ENCODE data around the gene USP12. TPM values are rescaled to one million over a fixed set of nuclear protein-coding genes. Genes with fewer than 3 reads are reported as not detected.

USP12 gene
- total RNA-seq, 4 donors from 2014 or later, result 22.5 to 42.3 (median 31.4) TPM

DNA sequence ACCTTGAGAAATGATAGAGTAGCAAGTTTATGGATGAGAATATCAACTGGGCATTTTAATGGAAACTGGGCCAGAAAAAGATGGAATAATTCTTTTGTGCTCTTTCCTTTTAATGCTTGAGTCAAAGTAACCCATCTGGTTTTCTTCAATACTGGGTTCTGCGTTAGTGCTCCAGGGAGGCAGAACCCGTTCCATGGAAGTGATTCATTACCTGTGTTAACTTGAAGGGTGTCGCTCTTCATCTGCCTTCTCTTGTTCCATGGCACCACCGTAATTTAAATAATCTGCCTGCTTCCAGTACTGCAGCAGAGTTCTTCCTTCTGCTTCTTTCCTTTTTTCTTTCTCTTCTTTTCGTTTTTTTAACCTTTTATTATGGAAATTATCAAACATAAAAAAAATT lies 14.7 kb upstream of the USP12 start:
- no peak for TF ChIP-seq CTCF (IDR thresholded peaks at IDR 0.05)
- DNase-seq (ENCODE audit: low spot score) (no peak), ATAC-seq (ENCODE audit: low FRiP score) (no peak)

- no peak for ATAC-seq (ENCODE audit: low FRiP score)
- no peak for DNase-seq (ENCODE audit: low spot score)
- no peak for TF ChIP-seq CTCF (IDR thresholded peaks at IDR 0.05)
Measured at GRCh38 chr13:27183561-27184147, 12.0 kb upstream of the USP12 start.

DNA sequence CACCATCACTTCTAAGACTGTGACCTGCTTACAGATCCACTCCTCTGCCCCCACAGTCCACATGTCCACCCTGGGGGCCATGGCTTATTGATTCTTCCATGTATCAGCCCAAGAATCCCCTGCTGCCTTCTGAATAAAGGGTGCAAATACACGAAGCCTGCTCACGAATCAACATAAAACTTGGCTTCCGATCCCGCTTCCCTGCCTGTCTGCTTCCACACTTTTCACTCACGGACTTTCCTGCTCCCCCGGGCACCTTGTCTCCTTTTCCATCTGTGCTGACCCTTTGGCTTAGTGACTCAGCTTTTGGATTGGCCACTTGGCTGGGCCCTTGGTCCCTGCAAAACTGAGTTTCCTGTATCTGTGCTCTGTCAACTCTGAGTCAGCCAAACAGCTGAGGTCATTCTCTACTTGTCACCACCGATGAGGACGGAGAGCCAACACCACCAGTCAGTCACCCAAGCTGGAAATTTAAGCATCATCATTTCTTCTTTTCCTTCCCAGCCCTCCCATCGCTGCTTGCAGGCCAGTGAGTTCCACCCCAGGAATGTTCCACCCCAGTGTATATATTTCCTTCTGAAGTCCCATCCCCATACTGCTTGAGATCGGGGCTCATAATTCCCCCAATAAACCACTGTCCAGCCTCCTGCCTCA lies 11.4 kb upstream of the USP12 start:
- no peak for TF ChIP-seq CTCF (IDR thresholded peaks at IDR 0.05)
- DNase-seq (ENCODE audit: low spot score), result no peak
- ATAC-seq (ENCODE audit: low FRiP score), result peak; percentile 86

DNA sequence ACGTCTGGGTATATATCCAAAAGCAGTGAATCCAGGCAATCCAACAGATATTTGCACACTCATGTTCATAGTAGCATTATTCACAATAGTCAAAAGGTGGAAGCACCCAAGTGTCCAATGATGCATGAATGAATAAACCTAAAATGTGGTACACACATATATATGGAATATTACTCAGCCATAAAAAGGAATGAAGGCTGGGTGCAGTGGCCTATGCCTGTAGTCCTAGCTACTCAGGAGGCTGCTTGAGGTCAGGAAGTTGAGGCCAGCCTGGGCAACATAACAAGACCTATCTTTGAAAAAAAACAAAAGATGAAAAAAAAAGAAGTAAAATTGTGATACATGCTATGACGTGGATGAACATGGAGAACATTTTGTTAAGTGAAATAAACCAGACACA lies 10.4 kb upstream of the USP12 start:
- ATAC-seq (ENCODE audit: low FRiP score) (no peak), DNase-seq (ENCODE audit: low spot score) (no peak)
- no peak for TF ChIP-seq CTCF (IDR thresholded peaks at IDR 0.05)

DNA sequence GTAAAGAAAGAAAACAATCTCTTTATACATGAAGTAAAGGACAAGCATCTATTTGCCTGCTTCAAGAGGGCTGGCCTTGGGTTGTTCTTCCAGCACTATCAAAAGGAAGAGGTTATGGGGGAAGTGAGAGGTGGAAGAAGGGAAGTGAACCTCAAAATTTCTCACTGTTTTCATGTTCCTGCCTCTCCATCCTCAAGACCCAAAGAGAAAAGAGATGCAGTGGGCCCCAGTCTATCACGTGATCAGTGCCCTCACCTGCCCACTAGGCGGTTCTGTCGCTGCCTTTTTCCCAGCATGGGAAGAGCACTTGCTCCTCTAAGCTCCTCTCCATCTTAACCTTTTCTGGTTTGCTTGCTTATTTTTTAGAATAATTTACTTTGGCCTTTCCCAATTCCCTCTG lies 6.2 kb upstream of the USP12 start:
- TF ChIP-seq CTCF (IDR thresholded peaks at IDR 0.05), result no peak
- ATAC-seq (ENCODE audit: low FRiP score) (no peak), DNase-seq (ENCODE audit: low spot score) (no peak)

GRCh38 chr13:27176470-27177410 lies 5.1 kb upstream of the USP12 start:
- no peak for TF ChIP-seq CTCF (IDR thresholded peaks at IDR 0.05)
- ATAC-seq (ENCODE audit: low FRiP score) (no peak), DNase-seq (ENCODE audit: low spot score) (no peak)
